ENCODE measurements around the gene TP53RK. TPM values are rescaled to one million over a fixed set of nuclear protein-coding genes. Genes with fewer than 3 reads are reported as not detected.

Gene TP53RK
- total and polyA plus RNA-seq, 9 donors: 7.7 to 17.5 (median 13.4) TPM

GRCh38 chr20:46642265-46642968 lies 46.8 kb downstream of the TP53RK start:
- 79 to 87% (median 87%) methylated on average over 12 of the region's 12 CpGs for WGBS, 3 donors
- intact Hi-C loops (cut with DNase I): no loop called here

GRCh38 chr20:46641424-46641823 lies 47.8 kb downstream of the TP53RK start:
- Histone ChIP-seq H3K27ac (no peak overlapping the region), H3K9me3 (no peaks in the 10 kb centered on the region), H3K4me3 (no peak overlapping the region), H3K4me1 (ENCODE audit: insufficient read depth) (no peaks in the 10 kb centered on the region), H3K27me3 (no peaks in the 10 kb centered on the region), H3K36me3 (no peaks in the 10 kb centered on the region)
- TF ChIP-seq CTCF (IDR thresholded peaks at IDR 0.05): no peak
- TF ChIP-seq POLR2A (IDR thresholded peaks at IDR 0.05): no peak
- TF ChIP-seq EP300 (IDR thresholded peaks at IDR 0.05): no peak
- DNase-seq: no peak
- intact Hi-C loops (cut with DNase I): no loop called here

More at GRCh38 chr20:46642265-46642968, 46.8 kb downstream of the TP53RK start:
- no peaks in the 10 kb centered on the region for H3K9me3 ChIP-seq
- no peak overlapping the region for H3K4me3 ChIP-seq
- no peaks in the 10 kb centered on the region for H3K4me1 ChIP-seq (ENCODE audit: insufficient read depth)
- TF ChIP-seq CTCF (IDR thresholded peaks at IDR 0.05) (no peak), EP300 (IDR thresholded peaks at IDR 0.05) (no peak), POLR2A (IDR thresholded peaks at IDR 0.05) (no peak)
- H3K27me3 ChIP-seq: no peaks in the 10 kb centered on the region
- no peak overlapping the region for H3K27ac ChIP-seq
- DNase-seq: no peak
- no peaks in the 10 kb centered on the region for H3K36me3 ChIP-seq

- Histone ChIP-seq H3K4me1 (ENCODE audit: insufficient read depth) (no peaks in the 10 kb centered on the region), H3K4me3 (no peak overlapping the region), H3K27ac (no peak overlapping the region), H3K9me3 (no peaks in the 10 kb centered on the region), H3K36me3 (no peaks in the 10 kb centered on the region), H3K27me3 (no peaks in the 10 kb centered on the region)
- WGBS, 3 donors: 68 to 73% (median 69%) methylated on average over 14 of the region's 14 CpGs
- intact Hi-C loops (cut with DNase I): no loop called here
- DNase-seq: no peak
- no peak for TF ChIP-seq CTCF (IDR thresholded peaks at IDR 0.05)
Observed at GRCh38 chr20:46640536-46641311, 48.5 kb downstream of the TP53RK start.

GRCh38 chr20:46640044-46640443 lies 49.2 kb downstream of the TP53RK start:
- WGBS, 3 donors: 81 to 85% (median 83%) methylated on average over 6 of the region's 6 CpGs
- H3K9me3 ChIP-seq: no peaks in the 10 kb centered on the region
- intact Hi-C loops (cut with DNase I): no loop called here
- no peak overlapping the region for H3K4me3 ChIP-seq
- no peaks in the 10 kb centered on the region for H3K36me3 ChIP-seq
- TF ChIP-seq POLR2A (IDR thresholded peaks at IDR 0.05) (no peak), CTCF (IDR thresholded peaks at IDR 0.05) (no peak), EP300 (IDR thresholded peaks at IDR 0.05) (no peak)
- H3K27me3 ChIP-seq: no peaks in the 10 kb centered on the region
- H3K4me1 ChIP-seq (ENCODE audit: insufficient read depth): no peaks in the 10 kb centered on the region
- H3K27ac ChIP-seq: no peak overlapping the region
- DNase-seq: no peak
